Astrocyte of the cerebellum (primary cell): Measurements from ENCODE around the gene RPL23.
A peak's percentile ranks its signal among the peaks of the same experiment; 100 is the strongest.

Source experiments
- DNase-seq: peaks from one replicate; pipeline ENCODE4 v3.0.0-alpha.2; 2011; ENCODE audit warnings: low read depth
- H3K4me3 ChIP-seq: 2 replicates; pipeline ENCODE4 v1.5.1; 2011; ENCODE audit warnings: mild to moderate bottlenecking, low read depth, low read length, moderate library complexity
- CTCF ChIP-seq: IDR thresholded peaks from 2 replicates; pipeline ENCODE4 v1.5.1; 2012; ENCODE audit warnings: low read length, low read depth, moderate library complexity, mild to moderate bottlenecking; ENCODE audit errors: missing control alignments
- in situ Hi-C: cut with HindIII; loops from 2 replicates; pipeline ENCODE4 v1.10.0; 2017; ENCODE audit warnings: low sequenced_read_pairs

RPL23 gene

GRCh38 chr17:38885728-38886642, 32.5 kb upstream of the RPL23 start:
- TF ChIP-seq CTCF: no peak
- no peak for DNase-seq
- in situ Hi-C loops: no loop called here
- no peak overlapping the region for H3K4me3 ChIP-seq

- in situ Hi-C loops: no loop called here
- TF ChIP-seq CTCF: no peak
- no peak for DNase-seq
- H3K4me3 ChIP-seq: no peak overlapping the region
These were observed 31.7 kb upstream of the RPL23 start for GRCh38 chr17:38885044-38885727.

GRCh38 chr17:38883592-38884526, 30.3 kb upstream of the RPL23 start:
- H3K4me3 ChIP-seq: no peak overlapping the region
- no peak for TF ChIP-seq CTCF
- DNase-seq: peak; percentile 74
- in situ Hi-C loops: no loop called here

- no peak for TF ChIP-seq CTCF
- no peak for DNase-seq
- in situ Hi-C loops: no loop called here
- no peak overlapping the region for H3K4me3 ChIP-seq
These were observed 29.3 kb upstream of the RPL23 start for GRCh38 chr17:38882870-38883269.

GRCh38 chr17:38881600-38882191, 28.2 kb upstream of the RPL23 start:
- no peak for TF ChIP-seq CTCF
- in situ Hi-C loops: no loop called here
- H3K4me3 ChIP-seq: no peak overlapping the region
- no peak for DNase-seq
